HG02938 (cell line): ENCODE data around the gene ITGA11.

ENCODE experiments used
- ATAC-seq: cut with Tn5 transposase; IDR thresholded peaks from one replicate; pipeline ENCODE4 v1.9.1; 2021; ENCODE audit warnings: mild to moderate bottlenecking, moderate library complexity; ENCODE audit not compliant: unreplicated experiment

The ITGA11 gene

DNA sequence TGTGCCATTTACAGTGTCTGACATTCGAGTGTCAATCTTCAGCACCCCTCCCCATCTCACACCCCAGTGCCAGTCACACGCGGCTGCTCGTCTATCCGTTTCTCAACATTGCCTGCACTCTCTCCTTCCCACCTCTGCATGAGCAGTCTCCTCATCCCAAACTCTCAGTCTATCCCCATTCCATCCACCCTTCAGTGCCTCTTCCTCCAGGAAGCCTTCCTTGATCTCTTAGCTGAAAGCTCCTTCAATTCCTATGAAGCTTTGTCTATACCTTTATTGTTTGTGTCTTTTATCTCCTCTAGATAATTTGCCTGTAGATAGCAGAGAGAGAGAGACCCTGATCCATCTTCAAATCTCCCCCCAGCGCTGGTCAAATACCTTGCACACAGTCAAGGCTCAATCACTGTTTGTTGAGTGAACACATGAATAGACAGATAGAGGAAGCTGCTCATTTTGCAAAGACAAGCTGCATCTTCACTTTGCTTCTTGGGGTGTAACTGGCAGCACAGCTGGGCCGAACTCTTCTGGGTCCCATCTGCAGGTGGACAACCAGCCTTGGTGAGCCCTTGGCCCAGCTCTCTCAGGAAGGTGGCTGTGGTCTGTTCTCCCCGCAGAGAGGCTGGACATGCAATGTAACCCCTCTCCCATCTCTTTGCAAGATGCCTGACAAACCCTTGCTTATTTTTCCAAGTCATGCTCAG lies 52.8 kb downstream of the ITGA11 start:
- ATAC-seq = no peak

DNA sequence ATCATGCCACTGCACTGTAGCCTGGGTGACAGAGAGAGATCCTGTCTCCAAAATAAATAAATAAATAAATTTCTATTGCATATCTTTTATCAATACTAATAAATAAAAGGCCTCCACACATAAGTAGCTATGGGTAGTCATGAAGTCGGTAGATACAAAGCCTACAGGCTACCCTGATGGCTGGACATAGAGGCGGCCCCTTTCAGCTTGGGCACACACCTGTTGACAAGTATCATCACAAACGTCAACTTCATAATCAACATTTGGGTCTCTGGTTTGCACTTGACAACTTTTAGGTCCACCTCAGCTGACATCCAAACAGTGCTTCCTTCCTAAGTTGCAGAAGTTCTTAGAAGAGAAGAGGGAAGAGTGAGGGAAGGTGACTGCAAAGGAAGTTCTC lies 53.4 kb downstream of the ITGA11 start:
- no peak for ATAC-seq

DNA sequence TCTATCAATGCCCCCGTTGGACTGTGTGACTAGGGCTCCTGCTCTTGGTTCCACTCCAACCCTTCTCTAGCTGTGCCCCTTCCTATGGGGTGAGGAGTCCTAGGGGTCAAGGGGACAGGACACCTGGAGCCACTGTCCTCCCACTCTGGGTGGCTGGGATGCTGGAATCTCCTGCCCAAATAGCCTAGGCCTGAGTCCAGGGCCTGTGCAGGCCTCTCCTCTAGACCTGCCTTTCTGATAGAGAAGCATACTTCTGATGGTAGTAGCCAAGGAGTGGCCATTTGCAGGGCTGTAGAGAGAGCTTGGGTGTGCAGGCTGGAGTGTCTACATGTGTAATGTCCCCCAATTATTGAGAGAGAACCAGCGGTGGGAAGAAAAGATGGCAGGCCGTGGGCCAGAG lies 54.2 kb downstream of the ITGA11 start:
- no peak for ATAC-seq

DNA sequence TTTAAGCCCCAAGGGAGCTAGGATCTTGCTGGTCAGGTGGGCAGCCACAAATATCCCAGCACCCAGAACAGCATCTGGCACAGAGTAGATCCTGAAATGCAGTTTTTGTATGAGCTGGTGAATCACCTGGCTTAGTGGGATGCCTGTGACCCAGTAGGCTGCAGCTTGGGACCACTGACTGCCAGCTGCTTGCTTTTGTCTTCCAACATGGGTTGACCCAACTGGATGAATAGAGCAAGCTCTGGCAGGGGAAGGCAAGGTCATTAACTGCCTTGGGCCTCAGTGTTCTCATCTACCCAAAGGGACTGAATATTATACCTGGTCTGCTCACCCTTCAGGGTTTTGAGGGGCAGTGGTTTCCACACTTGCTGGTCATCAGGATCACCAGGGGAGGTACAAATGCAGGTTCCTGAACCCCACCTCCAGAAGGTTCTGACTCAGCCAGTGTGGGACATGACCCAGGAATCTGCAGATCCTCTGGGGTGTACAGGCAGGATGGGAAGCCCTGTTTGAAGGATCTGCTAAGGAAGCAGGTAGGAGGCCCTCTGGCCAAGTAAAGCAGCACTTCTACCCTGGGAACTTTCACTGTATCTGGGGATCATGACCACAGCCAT lies 55.4 kb downstream of the ITGA11 start:
- no peak for ATAC-seq

DNA sequence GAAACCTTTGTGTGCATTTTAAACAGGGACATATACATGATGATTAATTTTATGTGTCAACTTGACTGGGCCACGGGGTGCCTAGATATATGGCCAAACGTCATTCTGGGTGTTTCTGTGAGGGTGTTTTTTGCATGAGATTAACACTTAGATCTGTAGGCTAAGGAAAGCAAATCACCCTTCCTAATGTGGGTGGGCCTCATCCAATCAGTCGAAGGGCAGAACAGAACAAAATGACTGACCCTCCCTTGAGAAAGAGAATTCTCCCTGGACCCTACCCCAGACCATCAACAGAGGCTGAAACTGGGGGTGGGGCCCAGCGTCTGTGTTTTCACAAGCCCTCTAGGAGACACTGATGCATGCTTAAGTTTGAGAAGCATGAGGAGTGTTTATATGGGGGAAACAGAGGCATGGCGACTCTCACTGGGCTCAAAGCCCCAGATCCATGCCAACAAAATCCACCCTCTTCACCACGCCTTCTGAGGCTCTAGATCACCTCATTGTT lies 56.2 kb downstream of the ITGA11 start:
- ATAC-seq = no peak

DNA sequence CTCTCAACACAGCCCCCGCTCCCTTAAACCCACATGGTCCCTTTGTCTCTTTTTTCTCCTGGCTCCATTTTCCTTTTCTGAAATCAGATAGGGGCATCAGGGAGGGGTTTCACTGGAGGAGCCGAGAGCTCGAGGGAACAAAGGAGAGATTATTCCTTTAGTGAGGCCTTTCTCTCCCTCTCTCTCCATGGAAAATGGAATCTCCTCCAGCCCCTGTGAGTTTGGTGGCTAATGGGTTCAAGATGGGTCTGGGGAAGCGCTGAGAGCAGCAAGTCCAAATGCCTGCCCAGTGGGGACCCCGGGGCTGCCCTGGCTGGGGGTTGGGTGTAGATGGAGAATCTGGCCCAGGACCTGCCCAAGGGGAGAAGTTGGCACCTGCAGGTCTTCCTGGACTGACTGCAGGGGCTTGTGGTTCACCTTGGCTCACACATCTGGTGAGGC lies 56.8 kb downstream of the ITGA11 start:
- no peak for ATAC-seq

DNA sequence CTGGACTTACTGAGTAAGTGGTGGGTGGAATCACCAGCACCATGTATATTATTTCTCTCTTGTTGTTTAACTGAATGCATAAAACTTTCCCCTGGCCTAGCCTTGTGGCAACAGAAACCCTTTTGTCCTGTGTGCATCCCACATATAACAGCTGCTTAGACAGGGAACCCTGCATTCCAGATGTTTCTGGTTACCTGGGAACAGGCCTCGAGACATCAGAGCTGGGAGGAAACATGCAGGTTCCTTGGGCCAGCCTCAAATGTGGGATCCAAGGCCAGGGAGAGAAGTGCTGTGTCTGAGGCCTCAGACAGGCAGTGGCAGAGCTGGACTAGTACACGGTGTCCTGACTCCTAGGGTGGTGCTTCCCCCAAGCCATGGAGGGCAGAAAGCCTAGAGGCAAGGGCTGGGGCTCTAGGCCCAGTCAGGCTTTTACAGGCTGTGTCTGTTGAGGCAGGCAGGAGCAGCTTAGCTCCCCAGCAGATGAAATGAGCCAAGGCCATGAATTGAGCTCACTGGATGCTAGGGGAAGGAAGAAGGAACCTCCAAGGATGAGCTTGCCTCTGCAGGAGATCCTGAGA lies 57.7 kb downstream of the ITGA11 start:
- ATAC-seq = no peak

DNA sequence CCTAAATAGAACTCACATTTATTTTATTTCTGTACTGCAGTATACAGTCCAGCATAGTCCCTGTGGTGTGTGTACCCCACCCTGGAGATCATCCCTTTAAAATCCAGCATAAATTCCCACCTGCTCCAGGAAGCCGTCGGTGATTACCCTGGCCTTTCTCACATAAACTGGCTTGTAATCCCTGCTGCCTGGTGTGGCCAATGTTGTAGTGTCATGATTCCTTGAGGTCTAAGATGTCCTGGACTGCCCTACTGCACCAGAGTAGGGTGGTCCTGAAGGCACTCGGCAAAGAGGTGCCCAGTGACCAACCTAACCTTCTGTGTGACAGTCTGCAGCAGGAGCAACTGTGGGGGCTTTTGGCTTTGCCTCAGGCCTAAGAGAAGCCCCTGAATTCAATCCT lies 58.9 kb downstream of the ITGA11 start:
- no peak for ATAC-seq

DNA sequence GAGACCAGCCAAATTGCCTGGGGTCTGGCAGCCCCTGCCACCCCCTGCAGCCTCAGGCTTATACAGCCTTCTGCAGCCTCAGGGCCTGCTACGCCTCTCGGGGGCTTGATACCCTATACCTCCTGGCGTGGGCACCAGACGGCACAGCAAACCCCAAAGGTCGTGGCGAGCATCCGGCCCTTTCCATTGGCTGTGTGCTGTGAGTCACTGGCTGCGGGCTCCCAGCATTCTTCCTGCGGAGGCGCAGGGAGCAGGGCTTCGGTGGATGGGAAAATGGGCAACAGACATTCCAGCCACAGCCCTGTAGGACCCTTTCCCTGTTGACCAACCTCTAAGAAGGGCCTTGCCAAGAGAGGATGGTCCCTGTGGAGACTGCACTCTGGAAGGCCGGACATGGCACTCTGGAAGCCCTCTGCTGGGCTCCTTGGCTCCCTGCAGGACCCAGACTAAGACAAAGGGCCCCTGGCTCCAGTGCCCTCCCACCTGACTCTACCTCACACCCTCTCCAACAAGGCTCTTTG lies 59.6 kb downstream of the ITGA11 start:
- no peak for ATAC-seq

DNA sequence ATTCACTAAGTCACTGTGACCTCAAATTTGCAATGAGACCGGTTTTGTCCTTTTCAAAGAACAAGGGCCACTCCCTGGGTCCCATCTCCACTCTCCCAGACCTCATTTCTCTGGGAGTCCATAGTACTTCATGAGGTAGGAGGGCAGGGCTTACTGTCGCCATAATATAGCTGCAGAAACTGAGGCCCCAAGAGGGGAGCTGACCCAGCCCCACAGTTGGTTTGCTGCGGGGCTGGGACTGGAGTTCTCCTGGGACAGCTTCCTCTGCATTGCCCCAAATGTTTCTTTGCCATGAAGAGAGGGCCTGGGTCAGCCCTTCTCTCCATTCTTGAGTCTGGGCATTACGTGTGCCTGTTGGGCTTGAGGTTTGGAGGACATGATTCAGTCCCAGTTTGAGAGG lies 60.1 kb downstream of the ITGA11 start:
- no peak for ATAC-seq

DNA sequence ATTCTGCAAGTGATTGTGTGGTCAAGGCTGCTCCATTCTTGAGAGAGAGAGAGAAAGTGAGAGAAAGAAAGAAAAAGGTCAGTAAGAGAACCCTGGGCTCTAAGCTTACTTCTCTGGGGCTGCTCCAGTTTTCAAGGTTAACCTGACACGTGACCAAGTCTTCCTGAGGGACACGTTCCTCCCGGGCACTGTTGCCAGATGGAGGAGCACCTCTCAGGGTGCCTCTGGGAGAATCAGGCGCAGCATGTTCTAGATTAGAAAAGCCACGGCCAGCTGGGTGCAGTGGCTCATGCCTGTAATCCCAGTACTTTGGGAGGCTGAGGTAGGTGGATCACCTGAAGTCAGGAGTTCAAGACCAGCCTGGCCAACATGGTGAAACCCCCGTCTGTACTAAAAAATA lies 60.8 kb downstream of the ITGA11 start:
- ATAC-seq = no peak

DNA sequence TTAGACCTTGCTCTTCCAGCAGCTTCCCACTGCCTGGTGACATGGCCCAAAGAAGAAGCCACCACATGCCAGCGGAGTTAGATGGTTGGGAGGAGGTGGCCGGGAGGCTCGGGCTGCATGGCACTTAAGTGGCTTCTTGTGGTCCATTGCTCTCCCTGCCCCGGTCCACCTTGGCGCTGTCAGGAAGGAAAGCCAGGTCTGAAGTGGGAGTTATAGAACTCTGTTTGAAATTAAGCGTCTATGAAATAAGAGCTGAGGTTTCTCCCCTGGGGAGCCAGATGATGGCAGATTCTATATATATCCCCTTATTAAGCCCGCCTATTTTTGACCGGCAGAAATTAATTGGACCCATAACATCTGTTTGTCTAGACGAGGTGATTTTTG lies 61.2 kb downstream of the ITGA11 start:
- no peak for ATAC-seq

DNA sequence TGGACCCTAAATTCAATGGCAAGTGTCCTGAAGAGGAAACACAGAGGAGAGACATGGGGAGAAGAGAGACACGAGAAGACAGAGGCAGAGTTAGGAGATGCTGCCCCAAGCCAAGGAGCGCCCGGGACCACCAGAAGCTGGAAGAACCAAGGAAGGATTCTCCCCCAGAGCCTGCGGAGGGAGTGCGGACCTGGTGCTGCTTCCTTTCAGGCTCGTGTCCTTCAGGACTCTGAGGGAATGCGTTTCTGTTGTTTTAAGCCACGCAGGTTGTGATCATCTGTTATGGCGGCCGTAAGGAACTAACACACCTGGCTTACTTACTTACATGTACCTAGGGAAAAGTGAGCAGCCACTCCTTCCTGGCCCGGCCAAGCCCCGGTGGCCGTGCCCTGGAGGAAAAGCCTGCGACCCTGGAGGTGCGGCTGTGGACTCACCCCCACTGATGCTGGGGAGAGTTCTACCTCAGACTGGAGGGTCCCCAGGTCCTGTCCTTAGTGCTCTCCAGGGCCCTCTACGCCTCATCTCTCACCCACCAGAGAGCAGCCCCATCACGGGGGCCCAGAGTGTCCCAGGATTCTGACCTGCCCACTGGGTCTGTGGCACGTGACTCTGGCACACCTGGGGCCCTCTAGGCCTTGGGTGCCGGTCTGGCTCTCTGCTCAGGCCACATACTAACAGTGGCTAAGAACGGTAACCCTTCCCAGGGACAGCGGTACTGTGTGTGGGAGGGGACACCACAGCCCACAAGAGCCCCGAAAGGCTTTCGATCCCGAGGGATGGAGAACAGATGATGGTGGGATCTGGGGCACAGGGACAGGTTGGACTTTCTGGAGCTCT lies 61.8 kb downstream of the ITGA11 start:
- ATAC-seq = no peak

DNA sequence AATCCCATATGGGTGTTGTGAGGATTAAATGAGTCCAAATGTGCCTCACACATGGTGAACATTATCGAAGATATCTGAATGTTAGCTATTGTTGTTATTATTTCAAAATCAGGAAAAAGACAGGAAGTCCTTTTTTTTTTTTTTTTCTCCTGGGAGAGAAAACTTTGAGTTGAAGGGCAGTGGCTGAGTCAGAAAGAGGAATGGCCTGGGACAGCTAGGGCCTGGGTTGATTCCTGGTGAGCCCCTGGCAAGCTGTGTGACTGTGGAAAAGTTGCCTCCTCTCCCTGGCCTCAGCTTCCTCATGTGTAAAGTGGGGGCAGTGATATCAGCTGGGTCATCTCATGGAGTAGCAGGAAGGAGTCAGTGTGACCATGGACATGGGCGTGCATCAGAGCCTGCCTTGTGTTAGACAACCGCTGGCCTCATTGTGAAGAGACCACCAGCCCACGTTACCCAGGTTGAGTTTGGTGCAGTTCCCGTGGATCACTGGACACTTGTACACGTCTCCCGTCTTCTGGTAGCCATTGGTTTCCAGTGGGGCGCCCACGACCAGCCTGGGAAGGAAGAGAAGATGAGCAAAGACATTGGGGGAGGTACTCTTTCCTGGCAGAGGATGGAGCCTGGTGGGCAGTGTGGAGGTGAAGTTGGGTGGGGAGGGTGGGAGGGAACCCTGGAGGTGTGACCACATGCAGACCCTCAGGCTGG lies 63.1 kb downstream of the ITGA11 start:
- ATAC-seq = no peak

DNA sequence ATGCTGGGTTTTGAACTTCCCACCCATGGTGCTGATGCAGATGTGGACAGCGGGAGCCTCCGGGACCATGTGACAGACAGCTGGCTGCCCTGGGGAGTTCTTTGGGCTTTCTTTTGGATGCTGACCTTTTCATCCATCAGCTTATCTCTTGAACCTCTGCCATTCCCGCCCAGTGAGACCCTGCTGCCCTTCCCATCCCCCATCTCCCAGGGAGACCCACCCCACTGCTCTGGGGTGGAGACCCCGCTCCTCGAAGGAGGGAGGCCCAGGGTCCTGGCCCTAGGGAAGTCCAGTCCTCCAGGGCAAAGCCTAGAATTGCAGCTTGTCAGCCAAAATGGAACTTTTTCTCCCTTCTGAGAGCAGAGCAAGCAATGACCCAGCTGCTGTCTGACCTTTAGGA lies 64.0 kb downstream of the ITGA11 start:
- ATAC-seq = no peak

DNA sequence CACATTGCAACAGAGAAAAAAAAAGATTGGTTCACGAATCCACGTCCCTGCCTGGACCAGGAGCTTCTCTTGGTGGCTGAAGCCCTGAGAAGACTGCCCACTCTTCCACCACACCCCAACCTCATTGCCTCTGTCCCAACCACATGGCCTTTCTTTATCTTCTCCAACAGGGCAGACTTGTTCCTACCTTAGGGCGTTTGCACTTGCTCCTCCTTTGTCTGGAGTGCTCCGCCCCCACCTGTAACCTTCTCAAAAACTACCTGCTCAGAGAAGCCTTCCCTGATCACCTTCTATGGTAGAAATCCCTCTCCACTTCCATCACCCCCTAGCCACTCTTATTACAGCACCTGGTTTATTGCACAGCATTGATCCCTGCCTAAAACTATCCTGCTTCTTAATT lies 64.7 kb downstream of the ITGA11 start:
- no peak for ATAC-seq

DNA sequence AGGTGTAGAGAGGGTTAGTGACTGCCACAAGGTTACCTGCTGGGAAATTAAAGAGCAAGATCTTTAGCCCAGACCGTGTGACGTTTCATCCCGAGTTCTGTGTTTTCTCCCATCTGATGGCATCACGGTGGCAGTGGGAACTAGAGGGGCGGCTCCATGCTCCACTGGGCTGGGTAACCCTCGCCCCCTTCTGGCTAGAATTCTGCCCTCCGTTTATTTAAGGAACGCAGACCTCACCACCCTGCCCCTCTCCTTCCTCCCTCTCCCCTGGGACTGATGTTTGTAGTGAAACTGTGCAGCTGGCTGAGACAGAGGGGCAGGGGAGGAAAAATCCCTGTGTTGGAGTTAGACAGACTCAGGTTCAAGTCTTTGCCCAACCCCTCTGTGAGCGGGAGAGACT lies 65.6 kb downstream of the ITGA11 start:
- no peak for ATAC-seq

DNA sequence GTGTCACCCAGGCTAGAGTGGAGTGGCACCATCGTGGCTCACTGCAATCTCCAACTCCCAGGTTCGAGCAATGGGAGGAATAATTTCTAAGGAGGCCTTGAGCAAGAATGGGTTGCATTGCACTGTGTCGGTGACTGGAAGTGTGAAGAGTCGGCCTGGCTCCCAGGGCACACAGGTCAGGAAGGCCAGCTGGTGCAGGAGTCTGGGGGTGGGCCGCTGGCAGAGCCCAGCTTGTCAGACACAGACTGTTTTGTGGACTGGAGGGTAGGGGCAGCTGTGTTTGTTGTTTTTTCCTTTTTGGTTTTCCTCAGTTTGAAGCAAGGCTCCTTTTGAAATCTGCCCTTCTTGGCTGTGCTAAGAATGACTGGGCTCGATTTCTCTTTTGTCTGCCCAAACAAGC lies 66.2 kb downstream of the ITGA11 start:
- ATAC-seq = no peak

DNA sequence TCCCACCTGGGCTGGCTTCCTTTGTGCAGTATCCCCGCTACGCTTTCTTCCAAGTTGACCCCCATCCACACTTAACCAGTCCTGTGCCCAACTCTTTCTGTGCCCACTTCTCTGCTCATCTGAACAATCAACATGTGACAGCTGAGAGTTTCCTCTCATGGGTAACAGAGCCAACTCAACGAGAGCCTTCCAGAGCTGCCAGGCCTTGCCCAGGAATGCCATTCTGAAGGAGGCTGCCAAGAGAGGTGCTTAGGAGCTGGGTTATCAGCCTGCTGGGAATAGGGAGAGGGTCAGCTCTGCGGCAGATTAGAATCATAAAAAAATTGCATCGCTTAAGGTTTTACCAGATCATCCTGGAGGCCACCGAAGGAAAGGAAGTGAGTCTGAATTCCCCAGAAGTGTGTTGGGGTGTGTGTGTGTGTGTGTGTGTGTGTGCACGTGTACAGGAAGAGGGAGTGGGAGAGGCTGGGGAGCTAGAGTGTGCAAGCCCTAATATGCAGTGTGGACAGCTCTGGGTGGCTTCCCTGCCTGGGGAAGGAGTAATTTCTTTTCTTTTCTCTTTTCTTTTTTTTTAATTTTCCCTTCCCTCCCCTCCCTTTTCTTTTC lies 66.7 kb downstream of the ITGA11 start:
- ATAC-seq = no peak

DNA sequence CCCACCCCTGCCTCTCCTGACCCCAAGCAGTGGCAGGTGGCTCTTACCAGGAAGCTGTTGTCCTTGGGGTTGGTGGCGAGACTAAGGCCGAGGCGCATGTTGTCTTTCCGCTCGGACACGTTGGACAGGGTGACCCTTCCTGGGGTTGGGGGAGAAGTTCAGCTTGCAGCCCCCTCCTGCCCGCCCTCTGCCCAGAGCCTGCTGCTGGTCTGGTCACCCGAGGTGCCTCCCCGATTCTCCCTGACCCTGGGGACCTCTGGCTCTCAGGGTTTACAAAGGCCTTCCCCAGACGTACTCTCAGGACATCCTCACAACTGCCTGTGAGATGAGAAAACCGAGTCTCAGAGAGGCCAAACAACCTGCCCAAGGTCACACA lies 67.3 kb downstream of the ITGA11 start:
- ATAC-seq = no peak
